Measurements from ENCODE around the gene PDE4D. TPM values are rescaled to one million over a fixed set of nuclear protein-coding genes. Genes with fewer than 3 reads are reported as not detected.

Gene PDE4D
- total and polyA plus RNA-seq, 2 donors (not counting 1 experiment from before 2014, with no cell fraction given): 14.9 to 171 TPM

DNA sequence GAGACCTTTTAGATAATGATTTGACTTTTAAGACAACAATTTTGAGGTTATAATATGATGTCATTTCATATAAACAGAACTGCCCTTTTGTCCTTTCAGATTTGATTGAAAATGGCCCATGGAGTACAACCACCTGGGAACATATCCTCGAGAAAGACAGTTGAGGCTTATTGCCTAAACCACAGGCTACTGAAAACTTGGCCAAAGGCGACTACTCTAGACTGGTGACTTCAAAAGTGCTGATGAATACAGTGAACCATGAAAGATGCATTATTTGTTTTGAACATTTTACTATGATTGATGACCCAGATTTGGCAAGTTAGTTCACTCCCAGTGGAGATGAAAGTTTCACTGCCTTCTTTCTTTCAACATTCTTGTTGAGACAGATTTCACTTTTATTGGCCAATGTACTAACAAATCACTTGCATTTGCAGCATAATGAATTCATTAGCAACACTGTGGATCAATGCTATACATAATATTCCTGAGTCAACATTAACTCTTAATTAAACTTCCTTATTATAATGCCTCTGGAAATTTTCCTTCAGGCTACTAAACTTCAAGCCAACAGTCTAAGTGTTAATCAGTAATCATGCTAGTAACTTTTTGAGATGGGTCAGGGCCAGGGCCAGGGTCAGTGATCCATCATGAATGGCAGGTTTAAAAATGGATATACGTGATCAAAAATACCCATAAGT, 830.4 kb downstream of the PDE4D start:
- Mint-ChIP-seq H3K4me3 (no peak overlapping the region), H3K9me3 (ENCODE audit: insufficient read depth) (no peaks in the 10 kb centered on the region), H3K27ac (no peak overlapping the region), H3K27me3 (no peaks in the 10 kb centered on the region), H3K4me1 (no peaks in the 10 kb centered on the region)
- Histone ChIP-seq H3K79me2 (ENCODE audit: control insufficient read depth, insufficient read depth, low read length) (no peaks in the 10 kb centered on the region), H3K4me3 (ENCODE audit: control extremely low read depth in 1 of 5, extremely low read depth in 1 of 5, insufficient read depth in 1 of 5, low read depth in 2 of 5, low read length in 4 of 5) (no peak overlapping the region), H3K27me3 (replicated peaks in 1 of 4; ENCODE audit: control extremely low read depth in 1 of 4, control insufficient read depth in 3 of 4, insufficient read depth in 4 of 4, low read length in 3 of 4) (no peaks in the 10 kb centered on the region), H3K4me2 (replicated peaks; ENCODE audit: low read depth, low read length, poor library complexity, severe bottlenecking) (no peak overlapping the region), H3K9ac (ENCODE audit: low read length) (no peak overlapping the region), H2AFZ (ENCODE audit: insufficient read depth, low read depth, low read length, poor library complexity, severe bottlenecking) (no peak overlapping the region), H3K27ac (ENCODE audit: low read length in 2 of 2) (no peak overlapping the region), H3K36me3 (replicated peaks in 1 of 2; ENCODE audit: control extremely low read depth in 1 of 2, control insufficient read depth in 1 of 2, extremely low read depth in 1 of 2, insufficient read depth in 2 of 2, low read length in 1 of 2) (no peaks in the 10 kb centered on the region), H3K4me1 (ENCODE audit: control insufficient read depth in 2 of 2, insufficient read depth in 2 of 2, low read length in 2 of 2) (no peaks in the 10 kb centered on the region), H4K20me1 (ENCODE audit: control insufficient read depth, insufficient read depth, low read length, poor library complexity, severe bottlenecking) (no peaks in the 10 kb centered on the region), H3K9me3 (ENCODE audit: control extremely low read depth in 1 of 3, control insufficient read depth in 2 of 3, insufficient read depth in 1 of 3, low read length in 2 of 3) (peaks cover 0 to 2% (median 0%) of the 10 kb centered on the region in 3 donors)
- ATAC-seq (ENCODE audit: low read depth) (no peak), DNase-seq (no peak)
- intact Hi-C loops (cut with micrococcal nuclease): no loop called here
- CTCF ChIA-PET: interaction anchor here (0.7 to 1.1 kb wide), 2 partner anchors 30 to 1556 kb away, joined by 4 read pairs; no protein-coding TSS in a partner anchor
- WGBS (ENCODE audit: insufficient coverage): no CpG with 5 or more reads among the region's 3 CpGs
- TF ChIP-seq EZH2 (IDR thresholded peaks at IDR 0.05; ENCODE audit: borderline replicate concordance, insufficient read depth, low read depth, low read length, poor library complexity, severe bottlenecking) (no peak), CTCF (IDR thresholded peaks at IDR 0.05) (no peak)
- POLR2A ChIA-PET: no interaction called here

GRCh38 chr5:59061377-59061776, 832.1 kb downstream of the PDE4D start:
- H3K27ac ChIP-seq (ENCODE audit: low read length in 2 of 2): no peak overlapping the region
- no peak overlapping the region for H2AFZ ChIP-seq (ENCODE audit: insufficient read depth, low read depth, low read length, poor library complexity, severe bottlenecking)
- H3K9ac ChIP-seq (ENCODE audit: low read length): no peak overlapping the region
- Mint-ChIP-seq H3K27me3 (no peaks in the 10 kb centered on the region), H3K27ac (no peak overlapping the region), H3K4me1 (no peaks in the 10 kb centered on the region), H3K9me3 (ENCODE audit: insufficient read depth) (no peaks in the 10 kb centered on the region), H3K4me3 (no peak overlapping the region)
- no peak for TF ChIP-seq EZH2 (IDR thresholded peaks at IDR 0.05; ENCODE audit: borderline replicate concordance, insufficient read depth, low read depth, low read length, poor library complexity, severe bottlenecking)
- no peak for TF ChIP-seq CTCF (IDR thresholded peaks at IDR 0.05)
- H4K20me1 ChIP-seq (ENCODE audit: control insufficient read depth, insufficient read depth, low read length, poor library complexity, severe bottlenecking): no peaks in the 10 kb centered on the region
- H3K27me3 ChIP-seq (replicated peaks in 1 of 4; ENCODE audit: control extremely low read depth in 1 of 4, control insufficient read depth in 3 of 4, insufficient read depth in 4 of 4, low read length in 3 of 4): no peaks in the 10 kb centered on the region
- H3K4me3 ChIP-seq (ENCODE audit: control extremely low read depth in 1 of 5, extremely low read depth in 1 of 5, insufficient read depth in 1 of 5, low read depth in 2 of 5, low read length in 4 of 5): no peak overlapping the region
- peaks cover 0 to 2% (median 0%) of the 10 kb centered on the region in 3 donors for H3K9me3 ChIP-seq (ENCODE audit: control extremely low read depth in 1 of 3, control insufficient read depth in 2 of 3, insufficient read depth in 1 of 3, low read length in 2 of 3)
- ATAC-seq (ENCODE audit: low read depth): no peak
- no peaks in the 10 kb centered on the region for H3K36me3 ChIP-seq (replicated peaks in 1 of 2; ENCODE audit: control extremely low read depth in 1 of 2, control insufficient read depth in 1 of 2, extremely low read depth in 1 of 2, insufficient read depth in 2 of 2, low read length in 1 of 2)
- intact Hi-C loops (cut with micrococcal nuclease): no loop called here
- DNase-seq: no peak
- 78% methylated on average over 3 of the region's 5 CpGs for WGBS (ENCODE audit: insufficient coverage)
- no peaks in the 10 kb centered on the region for H3K4me1 ChIP-seq (ENCODE audit: control insufficient read depth in 2 of 2, insufficient read depth in 2 of 2, low read length in 2 of 2)
- H3K4me2 ChIP-seq (replicated peaks; ENCODE audit: low read depth, low read length, poor library complexity, severe bottlenecking): no peak overlapping the region
- no peaks in the 10 kb centered on the region for H3K79me2 ChIP-seq (ENCODE audit: control insufficient read depth, insufficient read depth, low read length)
- ChIA-PET CTCF (no interaction called here), POLR2A (no interaction called here)
